GM18505 (cell line): ENCODE measurements around the gene MYO1H.
"Not testable (repeated sequence)": the region's sequence is repeated elsewhere in the genome, so short reads cannot be mapped to it uniquely, and the experiment has no call there.

ENCODE experiments used
- ATAC-seq: cut with Tn5 transposase; IDR thresholded peaks from one replicate; pipeline ENCODE4 v1.9.1; 2021; ENCODE audit not compliant: unreplicated experiment
- POLR2A ChIP-seq: IDR thresholded peaks from 4 replicates; pipeline ENCODE4 v1.6.1; 2011; ENCODE audit warnings: borderline replicate concordance; ENCODE audit not compliant: insufficient read depth, insufficient read length; ENCODE audit errors: extremely low read depth

MYO1H gene

DNA sequence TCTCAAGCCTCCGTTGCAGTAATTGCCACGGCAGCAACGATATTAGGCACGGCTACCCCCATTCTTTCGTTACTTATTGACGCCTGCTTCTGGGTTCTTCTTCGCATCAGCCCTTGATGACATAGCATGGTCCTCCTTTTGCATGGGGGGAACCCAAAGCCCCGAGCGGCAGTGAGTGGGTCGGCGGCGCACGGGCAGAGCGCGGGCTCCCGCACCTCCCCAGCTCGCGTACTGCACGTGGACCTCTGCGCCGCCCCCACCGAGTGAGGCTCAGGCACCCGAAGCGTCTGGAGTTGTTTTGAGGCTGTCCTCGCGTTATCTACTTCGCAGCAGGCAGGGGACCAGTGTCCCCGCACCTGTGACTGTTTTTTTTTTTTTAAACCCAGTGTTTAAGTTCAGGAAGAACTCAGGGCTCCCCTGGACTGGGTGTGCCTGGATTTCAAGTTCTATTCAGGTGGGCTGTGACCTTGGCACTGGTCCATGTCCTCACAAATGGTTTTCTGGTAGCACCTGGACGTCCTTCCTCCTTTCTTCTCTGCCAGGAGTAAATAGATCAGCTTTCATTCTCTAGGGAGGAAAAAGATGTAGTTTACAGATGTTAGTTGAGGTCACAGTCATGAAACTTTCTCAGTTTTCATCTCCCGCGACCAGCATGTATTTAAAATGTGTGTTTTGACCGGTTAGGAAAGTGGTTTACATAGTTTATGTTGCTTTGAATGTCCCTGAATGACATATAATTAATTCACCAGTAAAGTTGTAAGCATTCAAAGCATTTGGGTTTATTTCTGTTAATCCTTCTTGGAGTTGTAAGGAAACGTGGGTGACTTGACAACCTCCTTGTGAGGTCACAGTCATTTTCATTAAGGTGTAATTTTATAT, 37.2 kb upstream of the MYO1H start:
- no peak for TF ChIP-seq POLR2A
- no peak for ATAC-seq

DNA sequence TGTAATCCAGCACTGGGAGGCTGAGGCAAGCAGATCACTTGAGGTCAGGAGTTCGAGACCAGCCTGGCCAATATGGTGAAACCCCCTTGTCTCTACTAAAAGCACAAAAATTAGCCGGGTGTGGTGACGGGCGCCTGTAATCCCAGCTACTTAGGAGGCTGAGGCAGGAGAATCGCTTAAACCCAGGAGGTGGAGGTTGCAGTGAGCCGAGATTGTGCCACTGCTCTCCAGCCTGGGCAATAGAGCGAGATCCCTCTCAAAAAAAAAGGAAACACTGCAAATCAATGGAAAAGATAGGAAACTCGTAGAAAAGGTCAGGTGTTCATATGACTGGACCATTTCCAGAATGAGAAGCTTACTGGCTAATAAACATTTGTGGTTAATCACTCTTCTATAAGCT, 26.4 kb upstream of the MYO1H start:
- ATAC-seq = not testable (repeated sequence)

DNA sequence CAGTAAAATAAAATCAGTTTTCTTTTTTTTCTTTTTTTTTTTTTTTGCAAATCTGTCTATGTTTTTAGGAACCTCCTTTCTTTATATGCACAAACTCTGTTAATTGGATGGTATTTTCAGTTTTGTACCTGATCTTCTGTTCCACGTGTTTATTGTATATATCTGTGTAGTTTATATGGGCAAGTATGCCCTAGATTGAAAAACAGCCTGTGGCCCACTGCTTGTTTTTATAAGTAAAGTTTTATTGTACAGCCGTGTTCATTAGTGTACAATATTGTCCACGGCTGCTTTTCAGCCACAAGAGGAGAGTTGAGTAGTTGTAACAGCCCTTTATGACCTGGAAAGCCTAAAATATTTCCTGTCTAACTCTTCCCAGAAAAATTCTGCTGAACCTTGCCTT, 18.7 kb upstream of the MYO1H start:
- no peak for ATAC-seq
- no peak for TF ChIP-seq POLR2A

DNA sequence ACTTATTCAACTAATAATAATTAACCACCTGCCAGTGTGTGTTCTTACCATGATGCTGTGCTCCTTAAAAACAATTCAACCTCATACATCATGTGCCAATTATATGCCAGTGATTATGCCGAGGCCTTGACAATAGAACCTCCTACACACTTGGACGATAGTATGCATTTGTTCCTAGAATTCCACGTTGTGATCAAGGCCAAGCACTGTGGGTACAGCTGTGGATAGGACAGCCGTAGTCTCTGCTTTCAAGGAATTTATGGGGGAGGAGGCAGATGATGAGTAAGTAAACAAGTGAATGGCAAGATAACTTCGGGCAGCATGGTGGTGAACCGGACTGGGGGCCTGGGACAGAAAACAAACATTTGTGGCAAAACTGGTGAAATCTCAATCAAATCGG, 18.0 kb upstream of the MYO1H start:
- TF ChIP-seq POLR2A = no peak
- no peak for ATAC-seq

DNA sequence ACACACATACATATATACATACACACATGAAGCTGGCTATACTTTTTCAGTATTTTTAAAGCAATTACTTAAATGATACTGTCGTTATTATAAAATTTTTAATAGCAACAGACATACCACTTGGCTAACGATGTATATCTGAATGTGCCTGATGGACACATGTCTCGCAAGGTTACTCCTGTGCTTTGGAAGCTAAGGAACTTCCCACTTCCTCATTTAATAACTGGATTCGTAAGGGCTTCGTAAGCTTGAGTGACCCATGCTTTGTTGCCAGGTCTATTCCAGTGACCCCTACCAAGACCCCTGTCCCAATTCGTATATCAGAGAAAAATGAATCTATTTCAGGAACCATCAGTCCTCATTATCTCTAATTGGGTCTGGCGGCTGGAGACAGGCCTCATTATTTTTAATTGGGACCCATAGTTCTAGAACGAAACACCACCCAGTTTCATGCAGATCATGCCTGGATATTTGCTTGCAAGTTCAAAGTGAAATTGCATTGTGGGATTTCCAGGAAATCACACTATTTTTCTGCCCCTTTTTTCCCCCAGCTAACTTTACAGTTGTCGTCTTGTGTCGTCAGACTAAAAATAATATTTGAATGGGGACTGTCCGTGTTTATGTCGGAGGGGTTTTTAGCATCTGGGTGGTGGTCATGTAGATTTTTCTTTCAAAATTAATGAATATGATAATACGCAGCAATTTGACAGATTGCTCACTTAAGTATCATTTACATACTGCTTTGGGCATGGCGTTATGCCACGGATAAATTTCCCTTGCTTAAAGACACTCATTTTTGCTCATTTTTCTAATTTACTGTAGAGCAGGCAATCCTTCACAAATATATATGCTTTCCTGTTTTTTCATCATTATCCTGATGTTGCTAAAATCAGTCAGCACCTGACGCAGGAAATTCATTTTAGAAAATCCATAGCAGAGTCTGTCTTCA, 17.1 kb upstream of the MYO1H start:
- TF ChIP-seq POLR2A = no peak
- ATAC-seq = no peak

DNA sequence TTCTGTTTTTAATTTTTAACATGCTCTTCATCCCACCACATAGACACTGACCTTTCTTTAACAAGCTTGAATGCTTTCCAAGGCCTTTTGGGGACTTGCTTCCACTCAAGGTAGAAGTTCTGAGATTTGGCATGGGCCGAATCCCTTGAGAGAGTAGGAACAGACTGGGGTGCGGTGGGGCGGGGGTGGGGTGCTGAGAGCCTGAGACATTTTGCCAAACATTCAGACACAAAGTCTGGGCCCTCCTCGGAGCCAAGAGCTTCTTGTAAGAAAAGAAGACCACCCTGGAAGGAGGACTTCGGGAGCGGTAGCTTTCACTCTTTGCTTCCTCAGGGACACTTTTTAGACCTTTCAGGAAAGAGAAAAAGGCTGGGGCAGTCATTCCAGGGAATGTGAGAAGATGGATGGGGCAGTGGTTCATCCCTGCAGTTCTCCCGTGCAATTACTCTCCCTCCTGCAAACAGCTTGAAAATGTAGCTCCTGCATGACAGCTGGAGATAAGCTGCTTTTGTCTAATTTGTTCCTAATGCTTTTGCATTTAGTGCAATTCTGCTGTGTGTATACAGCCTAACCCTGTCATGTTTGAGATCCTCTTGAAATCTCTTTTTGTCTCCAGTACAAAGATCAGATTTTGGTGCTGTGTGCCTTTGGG, 16.3 kb upstream of the MYO1H start:
- ATAC-seq = no peak
- TF ChIP-seq POLR2A = no peak

DNA sequence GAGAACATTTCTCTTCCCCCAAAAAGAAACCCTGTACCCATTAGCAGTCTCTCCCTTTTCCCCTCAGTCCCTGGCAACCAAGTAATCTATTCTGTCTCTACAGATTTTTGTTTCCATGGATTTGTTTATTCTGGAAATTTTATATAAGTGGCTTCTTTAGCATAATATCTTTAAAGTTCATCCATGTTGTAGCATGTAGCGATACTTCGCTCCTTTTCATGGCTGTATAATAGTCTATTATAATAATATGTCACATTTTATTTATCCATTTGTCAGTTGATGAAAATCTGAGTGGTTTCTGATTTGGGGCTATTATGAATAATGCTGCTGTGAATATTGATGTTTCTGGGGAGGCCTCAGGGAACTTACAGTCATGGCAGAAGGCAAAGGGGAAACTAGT, 12.8 kb upstream of the MYO1H start:
- no peak for ATAC-seq
- no peak for TF ChIP-seq POLR2A

DNA sequence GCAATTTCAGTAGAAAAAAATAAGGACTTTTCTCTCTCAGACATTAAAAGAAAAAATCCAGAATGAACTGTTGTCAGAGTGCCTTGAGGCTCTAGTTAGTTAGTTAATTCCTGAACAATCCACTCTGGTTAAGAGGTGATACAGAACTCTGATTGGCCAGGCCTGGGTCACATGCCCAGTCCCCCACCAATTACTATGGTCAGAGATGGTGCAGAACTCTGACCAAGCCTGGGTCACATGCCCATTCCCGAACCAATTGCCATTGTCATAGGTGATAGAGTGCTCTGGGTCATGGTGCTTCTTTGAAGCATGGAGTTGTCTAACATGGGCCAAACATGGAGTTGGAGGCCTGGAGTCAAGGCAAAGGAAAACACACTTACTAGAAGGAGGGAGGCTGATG, 11.1 kb upstream of the MYO1H start:
- TF ChIP-seq POLR2A = no peak
- ATAC-seq = no peak

DNA sequence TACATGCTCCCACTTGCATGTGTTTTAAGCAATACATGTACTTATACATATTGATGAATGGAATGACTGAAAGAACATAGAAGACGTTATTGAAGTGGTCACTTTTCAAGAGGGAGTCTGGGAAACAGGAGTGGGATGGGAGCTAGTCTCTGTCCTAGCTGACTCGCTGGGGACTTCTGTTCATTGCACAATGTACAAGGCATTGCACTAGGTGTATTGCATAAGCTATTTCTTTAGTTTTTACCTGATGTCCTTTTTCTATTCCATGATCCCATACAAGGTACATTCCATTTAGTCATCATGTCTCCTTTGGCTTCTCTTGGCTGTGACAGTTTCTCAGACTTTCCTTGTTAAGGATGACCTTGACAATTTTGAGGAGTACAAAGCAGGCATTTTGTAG, 4.0 kb upstream of the MYO1H start:
- TF ChIP-seq POLR2A = no peak
- no peak for ATAC-seq

DNA sequence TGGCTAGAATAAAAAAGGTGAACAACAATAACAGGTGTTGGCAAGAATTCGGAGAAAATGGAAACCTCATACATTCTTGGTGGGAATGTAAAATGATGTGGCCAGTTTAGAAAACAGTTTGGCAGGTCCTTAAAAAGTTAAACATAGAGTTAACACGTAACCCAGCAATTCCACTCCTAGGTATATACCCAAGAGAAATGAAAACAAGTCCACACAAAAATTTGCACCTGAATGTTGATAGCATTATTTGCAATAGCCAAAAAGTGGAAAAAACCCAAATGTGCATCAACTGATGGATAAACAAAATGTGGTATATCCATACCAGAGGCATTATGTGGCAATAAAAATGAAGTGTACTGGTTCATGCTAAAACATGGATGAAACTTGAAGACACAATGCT, 2.3 kb upstream of the MYO1H start:
- no peak for ATAC-seq
- no peak for TF ChIP-seq POLR2A

DNA sequence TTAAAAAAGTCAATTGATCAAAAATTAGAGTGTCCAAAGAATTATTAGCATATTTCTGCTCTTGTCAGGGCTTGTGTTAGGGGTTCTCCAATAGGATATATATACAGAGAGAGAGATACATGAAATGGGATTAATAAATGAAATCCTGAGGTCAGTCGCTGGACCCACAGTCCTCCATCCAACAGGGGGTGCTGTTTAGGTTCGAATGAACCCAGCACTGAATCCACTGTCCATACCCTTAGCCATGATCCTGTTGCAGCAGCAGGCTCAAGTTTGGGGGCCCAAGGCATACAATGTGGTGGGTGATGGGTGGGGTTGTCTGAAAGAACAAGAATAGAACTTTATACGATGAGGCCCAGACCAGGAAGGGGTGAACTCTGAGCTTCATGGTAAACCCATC, 780 bp upstream of the MYO1H start:
- TF ChIP-seq POLR2A = no peak
- no peak for ATAC-seq

DNA sequence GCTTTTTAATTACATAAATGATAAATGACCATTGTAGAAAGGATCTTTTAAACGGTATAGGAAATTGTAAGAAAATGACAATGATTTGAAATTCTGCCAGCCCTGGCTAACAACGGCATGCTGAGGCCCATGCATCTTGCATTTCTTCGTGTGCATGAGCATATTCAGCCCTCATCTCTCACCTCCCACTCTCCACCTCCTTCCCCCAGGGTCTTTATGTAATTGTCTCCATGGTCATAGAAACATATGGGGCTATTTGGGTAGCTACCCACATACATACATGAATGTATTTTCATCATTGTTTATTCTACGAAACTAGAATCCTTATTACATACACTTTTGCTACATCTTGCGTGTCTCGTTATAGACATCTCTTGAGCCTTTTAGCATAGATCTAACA, 4.5 kb downstream of the MYO1H start:
- ATAC-seq = no peak

DNA sequence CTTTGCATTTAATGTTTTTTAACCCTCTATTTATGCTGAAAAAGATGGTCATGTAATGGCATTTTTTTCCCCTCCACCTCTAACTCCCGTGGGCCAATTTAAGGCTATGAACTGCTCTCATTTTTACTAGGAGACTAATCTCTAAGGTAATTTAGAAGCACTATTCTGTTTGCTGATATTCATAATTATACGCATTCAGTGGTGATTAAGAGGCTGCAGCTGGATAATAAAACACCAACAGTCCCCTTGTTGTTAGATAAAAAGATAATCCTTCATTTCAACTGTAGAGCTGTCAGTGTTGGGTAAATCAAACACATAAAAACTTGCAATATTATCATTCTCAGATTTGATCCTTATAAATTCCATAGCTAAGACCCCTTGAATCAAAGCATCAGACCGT, 8.9 kb downstream of the MYO1H start:
- no peak for ATAC-seq
- TF ChIP-seq POLR2A = no peak

More for the DNA sequence above, 4.5 kb downstream of the MYO1H start:
- TF ChIP-seq POLR2A = no peak

DNA sequence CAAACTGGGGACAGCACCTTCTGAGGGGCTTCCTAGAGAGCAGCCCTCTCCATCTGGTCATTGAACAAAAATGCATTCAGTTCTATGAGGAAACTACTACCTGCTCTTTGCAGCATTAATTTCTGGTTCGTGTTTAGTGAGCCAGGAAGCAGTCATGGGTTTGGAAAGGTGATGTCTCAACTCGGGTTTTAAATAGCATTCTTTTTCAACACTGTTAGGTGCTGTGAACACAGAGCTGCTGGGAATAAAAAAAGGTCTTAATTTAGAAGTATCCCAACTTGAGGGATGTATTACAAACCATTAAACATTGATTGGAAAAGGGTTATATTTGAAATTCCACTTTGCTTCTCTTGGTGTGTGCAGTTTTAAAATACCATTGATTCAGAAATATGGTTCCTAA, 9.3 kb downstream of the MYO1H start:
- no peak for TF ChIP-seq POLR2A
- no peak for ATAC-seq

DNA sequence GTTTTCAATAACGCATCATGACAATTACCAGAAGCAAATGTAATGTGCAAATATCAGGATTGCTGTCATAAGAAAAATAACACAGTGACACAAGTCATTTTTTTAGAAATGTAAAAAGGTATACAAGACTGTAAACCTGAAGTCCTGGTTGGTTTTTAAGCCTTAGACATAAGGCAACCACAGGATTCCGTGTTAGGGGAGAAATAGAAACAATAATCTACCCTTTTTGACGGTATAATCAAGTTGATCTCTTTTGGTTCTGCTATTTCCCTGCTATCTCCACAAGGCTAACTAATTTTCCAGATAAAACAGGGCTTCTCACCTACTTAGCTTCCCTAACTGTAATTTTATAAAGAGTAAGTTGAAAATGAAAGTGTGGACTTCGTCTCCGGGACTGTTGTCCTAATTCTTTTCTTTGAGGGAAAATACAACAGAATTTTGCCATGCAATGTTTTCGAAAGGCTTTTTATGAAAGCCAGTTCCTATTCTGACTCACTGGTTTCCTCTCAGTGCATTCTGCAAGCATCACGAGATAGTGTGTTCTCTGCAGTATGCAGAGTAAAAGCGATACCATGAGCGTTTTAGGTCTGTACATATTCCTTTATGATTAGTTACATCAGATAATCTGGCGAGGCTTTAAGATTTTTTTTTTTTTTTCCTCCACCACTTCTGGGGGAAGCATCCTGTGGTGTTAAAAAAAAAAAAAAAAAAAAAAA, 10.6 kb downstream of the MYO1H start:
- ATAC-seq = peak; percentile 82
- TF ChIP-seq POLR2A = no peak
